Ureter (tissue), 1 donor: Measurements from ENCODE around the gene KLHL28. TPM values are rescaled to one million over a fixed set of nuclear protein-coding genes. Genes with fewer than 3 reads are reported as not detected.

ENCODE experiments used
- DNase-seq: peaks from one replicate; pipeline ENCODE4 v3.0.0-alpha.2; 2020; ENCODE audit warnings: low spot score
- total RNA-seq: library from RNA; stranded (reverse); gene quantifications from one replicate; pipeline ENCODE4 v1.2.4, GENCODE V29; 2023
- donor health status: DM: yes; HTN: yes; CAD: no.

The KLHL28 gene
- total RNA-seq, 1 donor from 2014 or later, result 15.4 TPM

GRCh38 chr14:44960646-44961045, 1.1 kb downstream of the KLHL28 start:
- no peak for DNase-seq

DNA sequence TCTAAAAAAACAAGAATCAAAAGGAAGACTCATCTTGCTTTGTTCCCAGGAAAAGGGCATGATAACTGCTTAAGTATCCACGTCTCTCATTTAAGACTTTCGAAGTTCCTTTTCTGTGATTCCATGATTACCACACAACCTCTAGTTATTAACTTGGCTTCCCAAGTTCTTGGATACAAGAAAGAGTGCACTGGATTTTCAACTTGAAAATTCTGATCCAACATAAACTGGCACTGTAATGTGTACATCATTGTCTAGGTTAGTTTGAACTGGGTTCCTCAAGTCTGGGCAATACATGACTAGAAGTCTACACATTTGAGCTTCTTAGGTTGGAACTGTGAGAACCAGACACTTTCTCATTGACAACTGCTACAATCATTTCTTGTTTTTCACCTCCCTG, 1.6 kb downstream of the KLHL28 start:
- no peak for DNase-seq

DNA sequence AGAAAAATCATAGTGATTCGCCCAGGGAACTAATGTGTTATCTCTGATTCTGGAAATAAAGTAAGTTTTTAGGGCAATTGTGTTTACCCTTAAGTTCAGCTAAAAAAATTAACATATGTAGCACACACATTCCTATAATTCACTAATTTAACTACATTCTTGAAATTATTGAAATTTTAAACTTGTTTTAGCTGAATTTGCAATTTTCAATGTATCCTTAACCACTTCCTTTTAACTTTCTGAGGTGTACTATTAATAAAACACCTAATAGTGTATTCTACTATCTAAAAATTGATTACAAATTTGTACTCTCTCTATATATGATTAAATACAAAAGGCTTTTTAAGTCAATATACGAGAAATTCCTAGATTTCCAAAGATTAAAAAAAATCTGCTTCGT, 2.2 kb downstream of the KLHL28 start:
- no peak for DNase-seq

DNA sequence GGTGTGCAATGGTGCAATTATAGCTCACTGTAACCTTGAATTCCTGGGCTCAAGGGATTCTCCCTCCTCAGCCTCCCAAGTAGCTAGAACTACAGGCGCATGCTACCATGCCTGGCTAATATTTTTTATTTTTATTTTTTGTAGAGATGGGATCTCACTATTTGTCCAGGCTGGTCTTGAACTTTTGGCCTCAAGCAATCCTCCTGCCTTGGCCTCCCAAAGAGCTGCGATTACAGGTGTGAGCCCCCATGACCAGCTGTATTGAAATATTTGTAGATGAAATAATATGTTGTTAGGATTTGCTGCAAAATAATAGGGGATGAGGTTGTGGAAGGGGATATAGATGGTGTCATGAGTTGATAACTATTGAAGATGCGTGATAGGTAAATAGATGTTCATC, 4.9 kb downstream of the KLHL28 start:
- no peak for DNase-seq

GRCh38 chr14:44955528-44955927, 6.2 kb downstream of the KLHL28 start:
- DNase-seq, result no peak

DNA sequence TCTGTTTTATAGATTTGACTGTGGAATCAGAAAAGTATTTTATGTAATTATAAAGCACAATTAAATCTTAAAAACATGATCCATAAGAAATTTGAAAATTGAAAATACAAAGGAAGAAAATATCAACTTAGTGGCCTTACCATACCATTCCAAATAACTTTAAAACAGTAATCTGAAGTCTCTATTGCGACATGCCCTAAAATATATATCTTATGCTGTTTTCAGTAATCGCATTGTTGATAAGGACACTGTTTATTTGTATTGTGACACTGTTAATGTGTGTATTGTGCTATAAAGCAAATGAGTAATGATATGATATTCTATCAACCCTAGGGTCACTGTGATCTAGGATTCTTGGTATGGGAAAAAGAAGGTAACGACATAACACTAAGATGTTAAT, 7.0 kb downstream of the KLHL28 start:
- no peak for DNase-seq

GRCh38 chr14:44952391-44953110, 9.2 kb downstream of the KLHL28 start:
- DNase-seq, result no peak

DNA sequence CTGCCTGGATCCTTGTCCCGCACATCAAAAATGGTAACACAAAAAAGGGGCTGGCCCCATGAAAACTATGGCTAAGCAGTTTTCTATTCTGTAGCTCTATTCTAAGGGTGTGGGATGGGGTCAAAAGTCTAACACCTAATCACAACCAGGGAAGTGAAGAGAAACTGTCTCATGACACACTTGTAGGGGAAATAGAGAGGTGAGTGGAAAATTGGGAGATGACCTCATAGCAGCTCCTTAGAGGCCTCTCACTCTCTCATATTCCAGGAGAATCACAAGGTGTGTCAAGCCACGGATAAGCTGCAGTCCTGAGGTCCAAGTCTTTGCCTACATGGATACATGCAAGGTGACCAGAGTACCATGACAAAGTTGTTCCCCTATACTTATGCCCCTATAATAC, 10.7 kb downstream of the KLHL28 start:
- no peak for DNase-seq

GRCh38 chr14:44945264-44945663, 16.5 kb downstream of the KLHL28 start:
- no peak for DNase-seq

GRCh38 chr14:44944107-44944506, 17.6 kb downstream of the KLHL28 start:
- no peak for DNase-seq

DNA sequence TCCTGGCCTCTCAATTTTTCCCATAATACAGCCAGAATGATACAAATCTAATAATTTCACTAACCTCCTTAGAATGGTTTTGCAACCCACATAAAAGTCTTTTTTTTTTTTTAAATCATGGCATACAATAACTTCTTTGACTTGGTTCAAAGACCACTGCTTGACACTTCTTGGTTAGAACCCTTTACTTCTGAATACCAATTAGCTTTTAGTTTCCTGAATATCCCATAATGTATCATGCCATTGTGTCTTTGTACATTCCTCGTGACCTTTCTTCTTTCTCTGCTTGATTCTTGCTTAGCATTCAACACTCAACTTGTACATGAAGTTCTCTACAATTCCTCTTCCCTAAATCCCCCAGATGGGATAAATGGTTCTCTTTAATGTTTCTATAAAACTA, 19.3 kb downstream of the KLHL28 start:
- no peak for DNase-seq

DNA sequence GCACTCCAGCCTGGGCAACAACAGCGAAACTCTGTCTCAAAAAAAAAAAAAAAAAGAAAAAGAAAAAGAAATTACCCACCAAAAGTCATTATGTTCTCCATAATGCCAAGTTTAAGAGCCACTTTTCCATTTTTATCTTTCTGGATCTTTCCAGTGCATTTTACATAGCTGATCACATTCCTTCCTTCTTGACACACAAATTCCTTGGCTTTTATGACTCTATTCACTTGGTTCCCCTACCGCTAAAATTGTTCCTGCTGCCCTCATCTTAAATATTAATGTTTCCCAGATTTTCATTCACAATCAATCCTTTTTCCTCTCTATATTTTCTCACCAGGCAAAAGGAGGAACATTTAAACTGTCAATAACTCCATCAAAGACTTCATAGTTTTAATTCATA, 20.2 kb downstream of the KLHL28 start:
- no peak for DNase-seq

GRCh38 chr14:44940944-44941343, 20.8 kb downstream of the KLHL28 start:
- no peak for DNase-seq

GRCh38 chr14:44940211-44940610, 21.5 kb downstream of the KLHL28 start:
- no peak for DNase-seq

GRCh38 chr14:44937547-44937946, 24.2 kb downstream of the KLHL28 start:
- no peak for DNase-seq

DNA sequence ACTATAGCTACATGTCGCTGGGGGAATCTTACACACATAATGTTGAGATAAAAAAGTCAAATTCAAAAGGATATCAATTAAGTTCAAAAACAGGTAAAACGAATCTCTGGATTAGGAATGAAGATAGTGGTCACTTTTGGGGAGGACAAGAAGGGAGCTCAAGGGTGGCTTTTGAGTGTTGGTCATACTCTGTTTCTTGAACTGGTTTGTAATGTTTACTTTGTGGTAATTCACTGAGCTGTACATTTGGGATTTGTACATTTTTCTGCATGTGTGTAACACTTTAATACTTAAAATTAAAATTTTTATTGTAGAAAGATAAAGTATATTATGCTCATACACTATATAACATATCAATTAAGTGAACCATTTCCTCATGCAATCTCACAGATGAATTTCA, 26.6 kb downstream of the KLHL28 start:
- DNase-seq, result no peak

- no peak for DNase-seq
These were observed 33.0 kb downstream of the KLHL28 start for GRCh38 chr14:44928793-44929192.

GRCh38 chr14:44914849-44915248, 46.9 kb downstream of the KLHL28 start:
- no peak for DNase-seq

- no peak for DNase-seq
These were observed 49.5 kb downstream of the KLHL28 start for GRCh38 chr14:44912041-44912869.

GRCh38 chr14:44910821-44911220, 50.9 kb downstream of the KLHL28 start:
- DNase-seq, result no peak

DNA sequence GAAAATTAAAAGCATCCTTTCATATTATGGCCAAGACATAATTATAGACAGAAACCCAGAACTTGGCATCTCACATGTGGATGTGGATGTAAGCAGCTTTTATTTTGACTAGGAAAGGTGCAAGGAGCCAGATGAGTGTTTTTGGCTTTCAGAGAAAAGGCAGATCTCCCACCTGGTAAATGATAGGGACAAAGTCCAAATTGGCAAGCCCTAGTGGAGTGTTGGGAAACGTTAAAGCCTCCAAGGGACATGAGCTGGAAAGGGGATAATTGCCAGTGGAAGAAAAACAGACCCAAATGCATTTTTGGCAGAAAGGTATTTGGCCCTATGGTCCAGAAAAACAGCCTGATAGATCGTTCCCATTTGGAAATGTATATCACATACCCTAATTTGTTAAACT, 60.1 kb downstream of the KLHL28 start:
- DNase-seq, result no peak

- no peak for DNase-seq
These were observed 63.2 kb downstream of the KLHL28 start for GRCh38 chr14:44898551-44898950.

GRCh38 chr14:44897845-44898151, 63.9 kb downstream of the KLHL28 start:
- no peak for DNase-seq
